Spleen (tissue), 13 donors: ENCODE results near the gene MTLN. TPM values are rescaled to one million over a fixed set of nuclear protein-coding genes. Genes with fewer than 3 reads are reported as not detected.
"Not testable (repeated sequence)": the region's sequence is repeated elsewhere in the genome, so short reads cannot be mapped to it uniquely, and the experiment has no call there.

Experiments
- DNase-seq: peaks from one replicate; pipeline ENCODE4 v3.0.0-alpha.2; 2020
- H3K27ac ChIP-seq, 8 donors: fragments of 200-600 bp; sonication (generic) in 7 of 8; 1 replicate in 4 of 8; 2 replicates in 4 of 8; pipeline versions ENCODE4 v1.5.0 to v1.8.0; 2016 to 2021; ENCODE audit warnings: inconsistent platforms in 4 of 8, mild to moderate bottlenecking in 4 of 8, moderate library complexity in 1 of 8
- H3K27me3 ChIP-seq, 7 donors: fragments of 200-600 bp; sonication (generic) in 6 of 7; replicated peaks in 1 of 7; 1 replicate in 4 of 7; 2 replicates in 3 of 7; pipeline versions ENCODE4 v1.5.0 to v1.8.0; 2016 to 2021; ENCODE audit warnings: inconsistent platforms in 3 of 7, mild to moderate bottlenecking in 1 of 7
- H3K36me3 ChIP-seq, 6 donors: fragments of 200-600 bp; sonication (generic) in 5 of 6; 1 replicate in 4 of 6; 2 replicates in 2 of 6; pipeline versions ENCODE4 v1.5.0 to v1.8.0; 2016 to 2021; ENCODE audit warnings: inconsistent platforms in 2 of 6
- H3K4me1 ChIP-seq, 6 donors: fragments of 200-600 bp; sonication (generic) in 5 of 6; 1 replicate in 3 of 6; 2 replicates in 3 of 6; pipeline versions ENCODE4 v1.5.0 to v1.8.0; 2016 to 2021; ENCODE audit warnings: inconsistent platforms in 3 of 6
- H3K4me3 ChIP-seq, 8 donors: fragments of 200-600 bp; sonication (generic) in 7 of 8; 1 replicate in 4 of 8; 2 replicates in 4 of 8; pipeline versions ENCODE4 v1.5.0 to v1.8.0; 2016 to 2021; ENCODE audit warnings: inconsistent platforms in 4 of 8, mild to moderate bottlenecking in 4 of 8, moderate library complexity in 2 of 8
- H3K9me3 ChIP-seq, 8 donors: fragments of 200-600 bp; sonication (generic) in 7 of 8; 1 replicate in 4 of 8; 2 replicates in 4 of 8; pipeline versions ENCODE4 v1.5.0 to v1.8.0; 2016 to 2021; ENCODE audit warnings: inconsistent platforms in 4 of 8
- CTCF ChIP-seq, 11 experiments: fragments of 200-600 bp in 7 of 11; fragments of 450-650 bp in 4 of 11; sonication (generic) in 4 of 11; IDR thresholded peaks in 8 of 11; conservative IDR thresholded peaks in 3 of 11; 1 replicate in 7 of 11; 2 replicates in 4 of 11; pipeline versions ENCODE4 v1.4.0 to v1.8.0; 2016 to 2021; ENCODE audit warnings: antibody characterized with exemption in 11 of 11, inconsistent platforms in 4 of 11, mild to moderate bottlenecking in 1 of 11
- POLR2A ChIP-seq, 3 donors: fragments of 450-650 bp; IDR thresholded peaks; one replicate each; pipeline ENCODE4 v1.5.1; 2017; ENCODE audit warnings: antibody characterized with exemption in 3 of 3, mild to moderate bottlenecking in 1 of 3
- POLR2AphosphoS5 ChIP-seq, 3 donors: sonication (generic); formaldehyde crosslinking; IDR thresholded peaks; one replicate each; pipeline ENCODE4 v1.5.1; 2017; ENCODE audit warnings: antibody characterized with exemption in 3 of 3
- WGBS, 5 donors: extraction: QIAGEN DNeasy Blood & Tissue Kit in 3 of 5; methylation state at CpG; one replicate each; pipeline versions ENCODE4 v1.1.5 to v1.1.7; 2013 to 2018; 5-methylcytosine and 5-hydroxymethylcytosine counted together
- intact Hi-C: fragments of 100-400 bp; cut with DNase I; formaldehyde crosslinking; loops from one replicate; pipeline ENCODE4 v1.15.0; 2023; ENCODE audit warnings: low total_unique reads
- long read RNA-seq, 2 donors: transcript quantifications; one replicate each; lab custom pipeline, GENCODE V29; 2026
- polyA plus RNA-seq, 3 donors: library from polyadenylated mRNA; stranded (reverse); fragments of 200-250 nt; gene quantifications; one replicate each; pipeline ENCODE4 v1.2.1, GENCODE V29; 2013
- total RNA-seq, 7 donors: library from RNA; depleted of rRNA in 3 of 7; stranded (reverse); fragments of >200 nt in 3 of 7; fragmentation: NEBNext Ultra II Directional in 4 of 7; extraction: Animal tissue kit (Norgen Biotek cat#: 25700) in 4 of 7; gene quantifications; one replicate each; pipeline versions ENCODE4 v1.1.0 to v1.2.1, GENCODE V29; 2016 to 2021
- donor health status: healthy with polysubstance abuse.
- donor health status: DM: no; HTN: no; CAD: no; lungs with moderate emphysema.
- donor health status: DM: no; HTN: no; CAD: no.
- donor health status: Bipolar disorder and iron deficiency.
- donor health status: healthy.
- donor health status: DM: no; HTN: no; CAD: no.
- donor health status: DM: yes; HTN: yes; CAD: no.

The MTLN gene
- total RNA-seq (10 to 100 TPM; 32.3 to 92.4 (median 42.6) TPM), polyA plus RNA-seq (100 to 1,000 TPM; 140 to 205 (median 179) TPM)
- long read RNA-seq, donor 1, transcript MTLN-203 (2 exons, 441 nt) = major isoform, 25 of 25 reads
- long read RNA-seq, donor 1, partial matches to known transcripts = 0 of 25 reads
- long read RNA-seq, donor 1, other reads (novel, unspliced or antisense) = 0 of 25 reads
- long read RNA-seq, donor 2, transcript MTLN-203 (2 exons, 441 nt) = major isoform, 32 of 32 reads
- long read RNA-seq, donor 2, partial matches to known transcripts = 0 of 32 reads
- long read RNA-seq, donor 2, other reads (novel, unspliced or antisense) = 0 of 32 reads

- H3K27ac ChIP-seq = peak within 1 kb of the TSS; percentile 73 to 86 (median 80)
- peaks cover 0 to 24% (median 13%) of the 10 kb centered on the region in 6 donors for H3K36me3 ChIP-seq
Measured at GRCh38 chr2:110211938-110212858, at the start of gene MTLN. Gene MTLN (minus strand): TSS chr2:110212547. CDS start chr2:110212525, 22 bp downstream.

GRCh38 chr2:110261910-110262309, 49.6 kb upstream of the MTLN start:
- DNase-seq, H3K4me1 ChIP-seq, H3K9me3 ChIP-seq, intact Hi-C loops, H3K27ac ChIP-seq, H3K27me3 ChIP-seq, H3K4me3 ChIP-seq, H3K36me3 ChIP-seq: not testable (repeated sequence)
- WGBS, 5 donors = no CpG with 5 or more reads among the region's 1 CpG

More at GRCh38 chr2:110211938-110212858, at the start of gene MTLN:
- DNase-seq = peak; percentile 92
- peaks cover 0 to 10% (median 3%) of the 10 kb centered on the region in 8 donors for H3K9me3 ChIP-seq
- intact Hi-C loops = no loop called here
- 1 to 12% (median 4%) methylated on average over 54 of the region's 54 CpGs for WGBS, 5 donors
- H3K27me3 ChIP-seq = peaks cover 0 to 14% (median 0%) of the 10 kb centered on the region in 7 donors
- H3K4me3 ChIP-seq = peak within 1 kb of the TSS; percentile 71 to 92 (median 82)
- H3K4me1 ChIP-seq = peaks cover 7 to 28% (median 19%) of the 10 kb centered on the region in 6 donors
- TF ChIP-seq POLR2A (IDR thresholded peaks at IDR 0.05) (peak in 1 of 3 donors; percentile 66), POLR2AphosphoS5 (IDR thresholded peaks at IDR 0.05) (peak; percentile 93 to 98 (median 96)), CTCF (IDR thresholded peaks at IDR 0.05 in 8 of 11, conservative IDR thresholded peaks at IDR 0.05 in 3 of 11) (peak in 1 of 11 experiments; percentile 4)

GRCh38 chr2:110248081-110248795, 35.9 kb upstream of the MTLN start:
- H3K27me3 ChIP-seq, H3K27ac ChIP-seq, H3K4me3 ChIP-seq, H3K36me3 ChIP-seq, H3K4me1 ChIP-seq, intact Hi-C loops, H3K9me3 ChIP-seq, DNase-seq: not testable (repeated sequence)
- WGBS, 5 donors = 74 to 97% (median 85%) methylated on average over 3 to 6 of the region's 7 CpGs

- H3K4me3 ChIP-seq, H3K27ac ChIP-seq, intact Hi-C loops, H3K4me1 ChIP-seq, DNase-seq, H3K27me3 ChIP-seq, H3K9me3 ChIP-seq, H3K36me3 ChIP-seq: not testable (repeated sequence)
- WGBS, 5 donors = no CpG with 5 or more reads among the region's 89 CpGs
Measured at GRCh38 chr2:110245488-110246435, 33.4 kb upstream of the MTLN start.

GRCh38 chr2:110243283-110243682, 30.9 kb upstream of the MTLN start:
- DNase-seq, H3K27ac ChIP-seq, H3K4me3 ChIP-seq, H3K9me3 ChIP-seq, H3K36me3 ChIP-seq, intact Hi-C loops, H3K4me1 ChIP-seq, H3K27me3 ChIP-seq: not testable (repeated sequence)
- WGBS, 5 donors = 72 to 100% (median 100%) methylated on average over 1 of the region's 3 CpGs; no CpG with 5 or more reads in 2 of the 5 donors

GRCh38 chr2:110234514-110234913, 22.2 kb upstream of the MTLN start:
- 58 to 82% (median 73%) methylated on average over 5 of the region's 5 CpGs for WGBS, 5 donors
- H3K36me3 ChIP-seq, H3K4me1 ChIP-seq, DNase-seq, H3K27me3 ChIP-seq, intact Hi-C loops, H3K27ac ChIP-seq, H3K9me3 ChIP-seq, H3K4me3 ChIP-seq: not testable (repeated sequence)

GRCh38 chr2:110229886-110230285, 17.5 kb upstream of the MTLN start:
- intact Hi-C loops, H3K4me3 ChIP-seq, DNase-seq, H3K36me3 ChIP-seq, H3K27ac ChIP-seq, H3K4me1 ChIP-seq, H3K9me3 ChIP-seq: not testable (repeated sequence)
- H3K27me3 ChIP-seq = peaks cover 0 to 20% (median 0%) of the 10 kb centered on the region in 7 donors
- no CpG with 5 or more reads among the region's 1 CpG for WGBS, 5 donors

- H3K9me3 ChIP-seq, intact Hi-C loops: not testable (repeated sequence)
Measured at GRCh38 chr2:110222626-110223025, 10.3 kb upstream of the MTLN start.

More at GRCh38 chr2:110222626-110223025, 10.3 kb upstream of the MTLN start:
- not testable (repeated sequence) for DNase-seq, H3K4me1 ChIP-seq, H3K36me3 ChIP-seq, H3K27ac ChIP-seq, H3K4me3 ChIP-seq
- peaks cover 0 to 52% (median 5%) of the 10 kb centered on the region in 7 donors for H3K27me3 ChIP-seq
- 87 to 97% (median 95%) methylated on average over 1 of the region's 1 CpG for WGBS, 5 donors
